ENCODE measurements around the gene CTCF.

- TF ChIP-seq CTCF (IDR thresholded peaks at IDR 0.05; ENCODE audit: poor library complexity) (no peak), EZH2 (IDR thresholded peaks at IDR 0.05; ENCODE audit: borderline replicate concordance) (no peak)
Measured at GRCh38 chr16:67545665-67546024, 16.7 kb upstream of the CTCF start.
